ENCODE data around the gene LY86. TPM values are rescaled to one million over a fixed set of nuclear protein-coding genes. Genes with fewer than 3 reads are reported as not detected.
A peak's percentile ranks its signal among the peaks of the same experiment; 100 is the strongest.

Gene LY86
- total and polyA plus RNA-seq, 9 of the 15 experiments (the other 6 are each of a cell fraction or from before 2014, with no cell fraction given) = 0.08 to 0.20 TPM; not detected in 7

- no peak for TF ChIP-seq HDAC1 (IDR thresholded peaks at IDR 0.05)
- TF ChIP-seq ZNF639 (CRISPR knock-in tag; conservative IDR thresholded peaks at IDR 0.05 in 1 of 2, IDR thresholded peaks at IDR 0.05 in 1 of 2) = 0 out of 4 replicates have a peak, but pooled peaks of 1 of the 2 experiments have one; percentile 43
- TF ChIP-seq, protein P1, sequence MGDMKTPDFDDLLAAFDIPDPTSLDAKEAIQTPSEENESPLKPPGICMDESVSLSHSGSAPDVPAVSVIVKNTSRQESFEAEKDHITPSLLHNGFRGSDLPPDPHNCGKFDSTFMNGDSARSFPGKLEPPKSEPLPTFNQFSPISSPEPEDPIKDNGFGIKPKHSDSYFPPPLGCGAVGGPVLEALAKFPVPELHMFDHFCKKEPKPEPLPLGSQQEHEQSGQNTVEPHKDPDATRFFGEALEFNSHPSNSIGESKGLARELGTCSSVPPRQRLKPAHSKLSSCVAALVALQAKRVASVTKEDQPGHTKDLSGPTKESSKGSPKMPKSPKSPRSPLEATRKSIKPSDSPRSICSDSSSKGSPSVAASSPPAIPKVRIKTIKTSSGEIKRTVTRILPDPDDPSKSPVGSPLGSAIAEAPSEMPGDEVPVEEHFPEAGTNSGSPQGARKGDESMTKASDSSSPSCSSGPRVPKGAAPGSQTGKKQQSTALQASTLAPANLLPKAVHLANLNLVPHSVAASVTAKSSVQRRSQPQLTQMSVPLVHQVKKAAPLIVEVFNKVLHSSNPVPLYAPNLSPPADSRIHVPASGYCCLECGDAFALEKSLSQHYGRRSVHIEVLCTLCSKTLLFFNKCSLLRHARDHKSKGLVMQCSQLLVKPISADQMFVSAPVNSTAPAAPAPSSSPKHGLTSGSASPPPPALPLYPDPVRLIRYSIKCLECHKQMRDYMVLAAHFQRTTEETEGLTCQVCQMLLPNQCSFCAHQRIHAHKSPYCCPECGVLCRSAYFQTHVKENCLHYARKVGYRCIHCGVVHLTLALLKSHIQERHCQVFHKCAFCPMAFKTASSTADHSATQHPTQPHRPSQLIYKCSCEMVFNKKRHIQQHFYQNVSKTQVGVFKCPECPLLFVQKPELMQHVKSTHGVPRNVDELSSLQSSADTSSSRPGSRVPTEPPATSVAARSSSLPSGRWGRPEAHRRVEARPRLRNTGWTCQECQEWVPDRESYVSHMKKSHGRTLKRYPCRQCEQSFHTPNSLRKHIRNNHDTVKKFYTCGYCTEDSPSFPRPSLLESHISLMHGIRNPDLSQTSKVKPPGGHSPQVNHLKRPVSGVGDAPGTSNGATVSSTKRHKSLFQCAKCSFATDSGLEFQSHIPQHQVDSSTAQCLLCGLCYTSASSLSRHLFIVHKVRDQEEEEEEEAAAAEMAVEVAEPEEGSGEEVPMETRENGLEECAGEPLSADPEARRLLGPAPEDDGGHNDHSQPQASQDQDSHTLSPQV (IDR thresholded peaks at IDR 0.05) = 0 out of 2 replicates have a peak, but pooled peaks have one; percentile 15
- no peak for TF ChIP-seq PCBP1 (IDR thresholded peaks at IDR 0.05; ENCODE audit: low read depth, low read length, poor library complexity, severe bottlenecking)
- 0 out of 2 replicates have a peak, but pooled peaks have one; percentile 34 for TF ChIP-seq GTF2E2 (tag; IDR thresholded peaks at IDR 0.05)
- TF ChIP-seq ZNF584 (CRISPR knock-in tag; IDR thresholded peaks at IDR 0.05; ENCODE audit: low read depth) = 0 out of 2 replicates have a peak, but pooled peaks have one; percentile 51
- TF ChIP-seq, protein P2, sequence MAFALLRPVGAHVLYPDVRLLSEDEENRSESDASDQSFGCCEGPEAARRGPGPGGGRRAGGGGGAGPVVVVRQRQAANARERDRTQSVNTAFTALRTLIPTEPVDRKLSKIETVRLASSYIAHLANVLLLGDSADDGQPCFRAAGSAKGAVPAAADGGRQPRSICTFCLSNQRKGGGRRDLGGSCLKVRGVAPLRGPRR (CRISPR knock-in tag; IDR thresholded peaks at IDR 0.05) = no peak
- TF ChIP-seq, protein P3, sequence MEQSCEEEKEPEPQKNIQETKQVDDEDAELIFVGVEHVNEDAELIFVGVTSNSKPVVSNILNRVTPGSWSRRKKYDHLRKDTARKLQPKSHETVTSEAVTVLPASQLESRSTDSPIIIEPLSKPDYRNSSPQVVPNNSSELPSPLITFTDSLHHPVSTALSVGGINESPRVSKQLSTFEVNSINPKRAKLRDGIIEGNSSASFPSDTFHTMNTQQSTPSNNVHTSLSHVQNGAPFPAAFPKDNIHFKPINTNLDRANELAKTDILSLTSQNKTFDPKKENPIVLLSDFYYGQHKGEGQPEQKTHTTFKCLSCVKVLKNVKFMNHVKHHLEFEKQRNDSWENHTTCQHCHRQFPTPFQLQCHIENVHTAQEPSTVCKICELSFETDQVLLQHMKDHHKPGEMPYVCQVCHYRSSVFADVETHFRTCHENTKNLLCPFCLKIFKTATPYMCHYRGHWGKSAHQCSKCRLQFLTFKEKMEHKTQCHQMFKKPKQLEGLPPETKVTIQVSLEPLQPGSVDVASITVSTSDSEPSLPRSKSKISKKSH (CRISPR knock-in tag; IDR thresholded peaks at IDR 0.05) = no peak
- no peak for TF ChIP-seq HOXB6 (CRISPR knock-in tag; IDR thresholded peaks at IDR 0.05; ENCODE audit: borderline replicate concordance)
- TF ChIP-seq TRIM24 (IDR thresholded peaks at IDR 0.05) = no peak
- TF ChIP-seq COPS2 (conservative IDR thresholded peaks at IDR 0.05) = no peak
- TF ChIP-seq, protein P4, sequence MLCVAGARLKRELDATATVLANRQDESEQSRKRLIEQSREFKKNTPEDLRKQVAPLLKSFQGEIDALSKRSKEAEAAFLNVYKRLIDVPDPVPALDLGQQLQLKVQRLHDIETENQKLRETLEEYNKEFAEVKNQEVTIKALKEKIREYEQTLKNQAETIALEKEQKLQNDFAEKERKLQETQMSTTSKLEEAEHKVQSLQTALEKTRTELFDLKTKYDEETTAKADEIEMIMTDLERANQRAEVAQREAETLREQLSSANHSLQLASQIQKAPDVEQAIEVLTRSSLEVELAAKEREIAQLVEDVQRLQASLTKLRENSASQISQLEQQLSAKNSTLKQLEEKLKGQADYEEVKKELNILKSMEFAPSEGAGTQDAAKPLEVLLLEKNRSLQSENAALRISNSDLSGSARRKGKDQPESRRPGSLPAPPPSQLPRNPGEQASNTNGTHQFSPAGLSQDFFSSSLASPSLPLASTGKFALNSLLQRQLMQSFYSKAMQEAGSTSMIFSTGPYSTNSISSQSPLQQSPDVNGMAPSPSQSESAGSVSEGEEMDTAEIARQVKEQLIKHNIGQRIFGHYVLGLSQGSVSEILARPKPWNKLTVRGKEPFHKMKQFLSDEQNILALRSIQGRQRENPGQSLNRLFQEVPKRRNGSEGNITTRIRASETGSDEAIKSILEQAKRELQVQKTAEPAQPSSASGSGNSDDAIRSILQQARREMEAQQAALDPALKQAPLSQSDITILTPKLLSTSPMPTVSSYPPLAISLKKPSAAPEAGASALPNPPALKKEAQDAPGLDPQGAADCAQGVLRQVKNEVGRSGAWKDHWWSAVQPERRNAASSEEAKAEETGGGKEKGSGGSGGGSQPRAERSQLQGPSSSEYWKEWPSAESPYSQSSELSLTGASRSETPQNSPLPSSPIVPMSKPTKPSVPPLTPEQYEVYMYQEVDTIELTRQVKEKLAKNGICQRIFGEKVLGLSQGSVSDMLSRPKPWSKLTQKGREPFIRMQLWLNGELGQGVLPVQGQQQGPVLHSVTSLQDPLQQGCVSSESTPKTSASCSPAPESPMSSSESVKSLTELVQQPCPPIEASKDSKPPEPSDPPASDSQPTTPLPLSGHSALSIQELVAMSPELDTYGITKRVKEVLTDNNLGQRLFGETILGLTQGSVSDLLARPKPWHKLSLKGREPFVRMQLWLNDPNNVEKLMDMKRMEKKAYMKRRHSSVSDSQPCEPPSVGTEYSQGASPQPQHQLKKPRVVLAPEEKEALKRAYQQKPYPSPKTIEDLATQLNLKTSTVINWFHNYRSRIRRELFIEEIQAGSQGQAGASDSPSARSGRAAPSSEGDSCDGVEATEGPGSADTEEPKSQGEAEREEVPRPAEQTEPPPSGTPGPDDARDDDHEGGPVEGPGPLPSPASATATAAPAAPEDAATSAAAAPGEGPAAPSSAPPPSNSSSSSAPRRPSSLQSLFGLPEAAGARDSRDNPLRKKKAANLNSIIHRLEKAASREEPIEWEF (CRISPR knock-in tag; IDR thresholded peaks at IDR 0.05) = no peak
- peak; percentile 50; the same call in 1 of the 2 replicates for TF ChIP-seq SMAD4 (CRISPR knock-in tag; conservative IDR thresholded peaks at IDR 0.05)
Measured at GRCh38 chr6:6659600-6660327, 71.2 kb downstream of the LY86 start (continued).
